AG04449 (cell line): Measurements from ENCODE around the gene NELFE.
A peak's percentile ranks its signal among the peaks of the same experiment; 100 is the strongest.
"Not testable (repeated sequence)": the region's sequence is repeated elsewhere in the genome, so short reads cannot be mapped to it uniquely, and the experiment has no call there.

Source experiments
- CTCF ChIA-PET: fragments of 350-600 bp; formaldehyde crosslinking; extraction: SDS; loops from one replicate; lab custom pipeline; 2021; ENCODE audit warnings: antibody characterized with exemption; lab: Yijun Ruan, JAX
- POLR2A ChIA-PET: fragments of 400-600, 350-600 bp; formaldehyde crosslinking; extraction: SDS; loops from one replicate; lab custom pipeline; 2020; ENCODE audit warnings: antibody characterized with exemption, inconsistent platforms; lab: Yijun Ruan, JAX
- DNase-seq: peaks from one replicate; pipeline ENCODE4 v3.0.0-alpha.2; 2010; ENCODE audit warnings: low read depth, low spot score
- H3K4me3 ChIP-seq: 2 replicates; pipeline ENCODE4 v1.5.1; 2011; ENCODE audit warnings: low read depth, mild to moderate bottlenecking, control low read depth, low read length
- TF ChIP-seq, protein P1 (sequence below): IDR thresholded peaks from one replicate; pipeline ENCODE4 v1.5.1; 2011; ENCODE audit warnings: mild to moderate bottlenecking, moderate library complexity, low read length, control low read depth, inconsistent platforms; ENCODE audit not compliant: insufficient read depth; ENCODE audit errors: missing control alignments

NELFE gene, protein sequence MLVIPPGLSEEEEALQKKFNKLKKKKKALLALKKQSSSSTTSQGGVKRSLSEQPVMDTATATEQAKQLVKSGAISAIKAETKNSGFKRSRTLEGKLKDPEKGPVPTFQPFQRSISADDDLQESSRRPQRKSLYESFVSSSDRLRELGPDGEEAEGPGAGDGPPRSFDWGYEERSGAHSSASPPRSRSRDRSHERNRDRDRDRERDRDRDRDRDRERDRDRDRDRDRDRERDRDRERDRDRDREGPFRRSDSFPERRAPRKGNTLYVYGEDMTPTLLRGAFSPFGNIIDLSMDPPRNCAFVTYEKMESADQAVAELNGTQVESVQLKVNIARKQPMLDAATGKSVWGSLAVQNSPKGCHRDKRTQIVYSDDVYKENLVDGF

DNA sequence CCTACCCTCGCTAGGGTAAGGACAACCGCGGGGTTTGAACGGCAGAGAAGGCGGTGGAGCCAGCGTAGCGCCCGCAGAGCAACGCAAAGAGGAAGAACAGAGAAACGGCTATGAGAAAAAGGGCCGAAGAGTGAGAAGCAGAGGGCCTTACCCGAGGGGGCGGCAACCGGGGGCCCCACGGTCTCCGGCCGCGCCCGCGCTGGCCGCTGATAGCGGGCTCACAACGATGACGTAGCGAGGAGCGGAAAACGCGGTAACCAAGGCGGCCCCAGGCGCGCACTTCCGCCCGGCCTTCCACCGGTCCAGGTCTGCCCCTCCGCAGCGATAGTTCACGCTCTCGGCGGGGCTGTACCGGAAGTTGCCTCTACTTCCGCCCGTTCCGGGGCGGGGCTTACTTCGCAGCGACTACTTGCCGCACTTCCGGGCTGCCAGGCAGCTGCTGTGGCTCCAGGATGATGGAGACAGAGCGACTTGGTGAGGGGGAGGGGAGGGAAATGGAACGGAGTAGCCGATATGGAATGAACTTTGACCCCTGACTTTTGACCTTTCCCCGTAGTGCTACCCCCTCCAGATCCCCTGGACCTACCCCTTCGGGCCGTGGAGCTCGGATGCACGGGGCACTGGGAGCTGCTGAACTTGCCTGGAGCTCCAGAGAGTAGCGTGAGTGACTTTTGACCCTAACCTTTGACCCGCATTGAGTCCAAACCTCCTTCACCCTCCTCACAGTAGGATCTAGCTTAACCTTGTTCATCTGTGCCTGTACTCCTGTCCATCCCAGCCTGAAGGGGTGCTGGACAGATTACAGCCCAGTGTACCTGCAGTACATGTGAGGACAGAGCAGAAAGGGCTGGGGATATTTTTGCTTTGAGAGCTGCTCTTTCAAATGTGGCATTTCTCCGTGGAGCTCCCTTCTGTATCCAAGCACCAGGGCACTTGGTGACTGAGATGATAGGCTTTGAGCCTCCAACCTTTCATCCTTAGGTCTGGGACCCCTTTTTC lies at the start of gene NELFE, which contains the start of gene SKIC2:
Gene NELFE (minus strand): TSS at position 231 of the 999 bp plus-strand sequence. CDS start 525 bp downstream, outside the sequence.
Gene SKIC2 (plus strand): TSS at position 435 of the 999 bp plus-strand sequence. CDS start 18 bp downstream, at position 453.
- DNase-seq: peak; percentile 81
- TF ChIP-seq, protein P1, sequence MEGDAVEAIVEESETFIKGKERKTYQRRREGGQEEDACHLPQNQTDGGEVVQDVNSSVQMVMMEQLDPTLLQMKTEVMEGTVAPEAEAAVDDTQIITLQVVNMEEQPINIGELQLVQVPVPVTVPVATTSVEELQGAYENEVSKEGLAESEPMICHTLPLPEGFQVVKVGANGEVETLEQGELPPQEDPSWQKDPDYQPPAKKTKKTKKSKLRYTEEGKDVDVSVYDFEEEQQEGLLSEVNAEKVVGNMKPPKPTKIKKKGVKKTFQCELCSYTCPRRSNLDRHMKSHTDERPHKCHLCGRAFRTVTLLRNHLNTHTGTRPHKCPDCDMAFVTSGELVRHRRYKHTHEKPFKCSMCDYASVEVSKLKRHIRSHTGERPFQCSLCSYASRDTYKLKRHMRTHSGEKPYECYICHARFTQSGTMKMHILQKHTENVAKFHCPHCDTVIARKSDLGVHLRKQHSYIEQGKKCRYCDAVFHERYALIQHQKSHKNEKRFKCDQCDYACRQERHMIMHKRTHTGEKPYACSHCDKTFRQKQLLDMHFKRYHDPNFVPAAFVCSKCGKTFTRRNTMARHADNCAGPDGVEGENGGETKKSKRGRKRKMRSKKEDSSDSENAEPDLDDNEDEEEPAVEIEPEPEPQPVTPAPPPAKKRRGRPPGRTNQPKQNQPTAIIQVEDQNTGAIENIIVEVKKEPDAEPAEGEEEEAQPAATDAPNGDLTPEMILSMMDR: no peak
- ChIA-PET POLR2A (interaction anchor here (1.1 to 1.8 kb wide), 6 partner anchors 9 to 219 kb away, joined by 4 to 16 read pairs (median 4); partner anchors contain the start of genes DXO, EHMT2 and ZBTB12), CTCF (interaction anchor here (0.7 to 1.9 kb wide), 9 partner anchors 8 to 237 kb away, joined by 3 to 9 read pairs (median 5); partner anchors contain the start of gene DXO)
- H3K4me3 ChIP-seq: peak within 1 kb of the TSS; percentile 100

DNA sequence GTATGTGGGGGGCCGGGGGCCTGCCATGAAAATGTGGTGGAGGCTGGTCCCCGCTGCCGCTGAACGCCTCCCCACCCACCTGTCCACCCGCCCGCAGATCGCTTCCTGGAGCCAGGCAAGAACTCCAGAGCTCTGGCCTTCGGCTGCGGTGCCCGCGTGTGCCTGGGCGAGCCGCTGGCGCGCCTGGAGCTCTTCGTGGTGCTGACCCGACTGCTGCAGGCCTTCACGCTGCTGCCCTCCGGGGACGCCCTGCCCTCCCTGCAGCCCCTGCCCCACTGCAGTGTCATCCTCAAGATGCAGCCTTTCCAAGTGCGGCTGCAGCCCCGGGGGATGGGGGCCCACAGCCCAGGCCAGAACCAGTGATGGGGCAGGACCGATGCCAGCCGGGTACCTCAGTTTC lies 49.3 kb upstream of the NELFE start:
- POLR2A ChIA-PET, H3K4me3 ChIP-seq: not testable (repeated sequence)

DNA sequence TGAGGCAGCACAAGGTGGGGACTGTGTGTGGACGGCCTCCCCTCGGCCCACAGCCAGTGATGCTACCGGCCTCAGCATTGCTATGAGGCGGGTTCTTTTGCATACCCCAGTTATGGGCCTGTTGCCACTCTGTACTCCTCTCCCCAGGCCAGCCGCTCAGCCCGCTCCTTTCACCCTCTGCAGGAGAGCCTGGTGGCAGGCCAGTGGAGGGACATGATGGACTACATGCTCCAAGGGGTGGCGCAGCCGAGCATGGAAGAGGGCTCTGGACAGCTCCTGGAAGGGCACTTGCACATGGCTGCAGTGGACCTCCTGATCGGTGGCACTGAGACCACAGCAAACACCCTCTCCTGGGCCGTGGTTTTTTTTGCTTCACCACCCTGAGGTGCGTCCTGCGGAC lies 48.3 kb upstream of the NELFE start:
- H3K4me3 ChIP-seq, CTCF ChIA-PET, DNase-seq, POLR2A ChIA-PET: not testable (repeated sequence)

More for the DNA sequence above, 49.3 kb upstream of the NELFE start:
- DNase-seq, CTCF ChIA-PET: not testable (repeated sequence)

DNA sequence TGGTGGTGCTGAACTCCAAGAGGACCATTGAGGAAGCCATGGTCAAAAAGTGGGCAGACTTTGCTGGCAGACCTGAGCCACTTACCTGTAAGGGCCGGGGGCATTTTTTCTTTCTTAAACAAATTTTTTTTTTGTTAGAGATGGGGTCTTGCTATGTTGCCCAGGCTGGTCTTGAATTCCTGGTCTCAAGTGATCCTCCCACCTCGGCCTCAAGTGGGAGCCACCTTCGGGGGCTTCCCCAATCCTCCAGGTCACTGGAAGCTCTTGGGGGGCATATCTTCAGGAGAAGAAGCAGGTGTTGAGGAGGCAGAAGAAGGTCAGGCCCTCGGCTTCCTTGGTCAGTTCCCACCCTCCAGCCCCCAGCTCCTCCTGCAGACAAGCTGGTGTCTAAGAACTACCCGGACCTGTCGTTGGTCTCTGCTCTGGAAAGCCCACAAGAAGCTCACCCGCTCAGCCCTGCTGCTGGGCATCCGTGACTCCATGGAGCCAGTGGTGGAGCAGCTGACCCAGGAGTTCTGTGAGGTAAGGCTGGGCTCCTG lies 47.3 kb upstream of the NELFE start:
- POLR2A ChIA-PET: interaction anchor here (0.5 kb wide), 1 partner anchor 93 kb away, joined by 3 read pairs; no protein-coding TSS in a partner anchor
- DNase-seq, CTCF ChIA-PET, H3K4me3 ChIP-seq: not testable (repeated sequence)

DNA sequence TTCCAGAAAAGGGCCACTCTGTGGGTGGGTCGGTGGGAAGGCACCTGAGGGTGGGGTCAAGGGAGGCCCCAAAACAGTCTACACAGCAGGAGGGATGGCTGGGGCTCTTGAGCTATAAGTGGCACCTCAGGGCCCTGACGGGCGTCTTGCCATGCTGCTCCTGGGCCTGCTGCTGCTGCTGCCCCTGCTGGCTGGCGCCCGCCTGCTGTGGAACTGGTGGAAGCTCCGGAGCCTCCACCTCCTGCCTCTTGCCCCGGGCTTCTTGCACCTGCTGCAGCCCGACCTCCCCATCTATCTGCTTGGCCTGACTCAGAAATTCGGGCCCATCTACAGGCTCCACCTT lies 46.7 kb upstream of the NELFE start:
- CTCF ChIA-PET: not testable (repeated sequence)

DNA sequence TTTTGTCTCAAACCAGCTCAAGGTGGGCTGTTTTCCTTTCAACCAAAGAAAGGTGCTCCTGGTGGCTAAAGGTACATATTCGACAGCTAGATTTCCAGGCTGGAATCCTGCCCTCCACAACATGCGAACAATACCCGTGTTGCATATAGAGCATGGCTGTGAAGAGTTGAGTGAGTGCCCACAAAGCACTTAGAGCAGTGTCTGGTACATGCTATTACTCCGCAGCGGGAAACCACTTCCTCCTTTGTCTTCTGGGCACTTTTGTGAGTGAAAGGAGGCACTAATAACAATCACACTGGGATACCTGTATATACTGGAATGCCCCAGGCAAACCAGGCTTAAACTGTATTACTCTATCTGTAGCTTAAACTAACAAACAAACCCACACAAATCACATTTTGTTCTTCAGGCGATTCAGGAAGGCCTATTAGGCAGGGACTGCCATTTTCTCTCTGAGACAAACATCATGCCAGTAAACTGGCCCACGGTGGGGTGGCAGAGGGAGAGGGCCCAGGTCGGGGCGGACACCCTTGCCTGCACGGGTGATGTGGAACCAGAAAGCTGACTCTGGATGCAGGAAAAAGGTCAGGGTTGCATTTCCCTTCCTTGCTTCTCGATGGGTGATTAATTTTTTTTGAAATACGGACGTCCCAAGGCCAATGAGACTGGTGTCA lies 46.2 kb upstream of the NELFE start:
- H3K4me3 ChIP-seq, DNase-seq, POLR2A ChIA-PET, CTCF ChIA-PET: not testable (repeated sequence)

More for the DNA sequence above, 46.7 kb upstream of the NELFE start:
- POLR2A ChIA-PET, DNase-seq, H3K4me3 ChIP-seq: not testable (repeated sequence)

DNA sequence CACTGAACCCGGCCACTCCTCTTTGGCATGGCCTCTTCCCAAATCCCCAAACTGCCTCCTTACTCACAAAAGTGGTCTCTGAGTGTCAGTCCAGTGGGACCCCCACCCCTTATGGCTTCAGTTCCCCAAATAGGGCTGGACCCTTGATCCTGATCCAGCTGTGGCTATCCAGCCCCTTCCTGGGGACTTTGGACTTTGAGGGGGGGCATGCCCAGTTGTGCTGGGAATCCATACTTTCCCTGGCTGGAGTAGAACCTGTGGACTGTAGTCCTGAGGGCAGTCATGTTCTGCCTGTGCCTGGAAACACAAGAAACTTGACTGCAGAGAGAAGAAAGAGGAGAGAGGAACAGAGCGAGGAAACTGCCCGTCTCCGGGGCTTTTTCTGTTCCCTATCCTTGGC lies 45.6 kb upstream of the NELFE start:
- POLR2A ChIA-PET, DNase-seq, H3K4me3 ChIP-seq, CTCF ChIA-PET: not testable (repeated sequence)

DNA sequence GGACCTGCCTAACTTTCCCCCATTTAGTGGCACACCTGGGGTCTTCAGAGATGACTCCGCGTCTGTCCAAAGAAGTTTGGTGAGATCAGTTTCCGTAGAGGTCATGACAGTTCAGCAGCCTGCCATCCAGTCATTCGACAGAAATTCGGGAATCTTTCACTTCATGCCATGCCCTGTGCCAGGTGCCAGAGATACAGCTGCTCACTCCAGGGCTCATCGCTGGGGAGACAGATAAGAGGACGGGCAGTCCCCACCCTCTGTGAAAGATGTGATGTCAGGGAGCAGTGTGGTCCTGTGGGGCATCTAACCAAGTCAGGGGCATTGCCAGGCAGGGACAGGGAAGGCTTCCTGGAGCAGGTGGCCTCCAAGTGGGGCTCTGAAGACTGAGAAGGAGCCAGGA lies 44.5 kb upstream of the NELFE start:
- H3K4me3 ChIP-seq, POLR2A ChIA-PET, CTCF ChIA-PET, DNase-seq: not testable (repeated sequence)

DNA sequence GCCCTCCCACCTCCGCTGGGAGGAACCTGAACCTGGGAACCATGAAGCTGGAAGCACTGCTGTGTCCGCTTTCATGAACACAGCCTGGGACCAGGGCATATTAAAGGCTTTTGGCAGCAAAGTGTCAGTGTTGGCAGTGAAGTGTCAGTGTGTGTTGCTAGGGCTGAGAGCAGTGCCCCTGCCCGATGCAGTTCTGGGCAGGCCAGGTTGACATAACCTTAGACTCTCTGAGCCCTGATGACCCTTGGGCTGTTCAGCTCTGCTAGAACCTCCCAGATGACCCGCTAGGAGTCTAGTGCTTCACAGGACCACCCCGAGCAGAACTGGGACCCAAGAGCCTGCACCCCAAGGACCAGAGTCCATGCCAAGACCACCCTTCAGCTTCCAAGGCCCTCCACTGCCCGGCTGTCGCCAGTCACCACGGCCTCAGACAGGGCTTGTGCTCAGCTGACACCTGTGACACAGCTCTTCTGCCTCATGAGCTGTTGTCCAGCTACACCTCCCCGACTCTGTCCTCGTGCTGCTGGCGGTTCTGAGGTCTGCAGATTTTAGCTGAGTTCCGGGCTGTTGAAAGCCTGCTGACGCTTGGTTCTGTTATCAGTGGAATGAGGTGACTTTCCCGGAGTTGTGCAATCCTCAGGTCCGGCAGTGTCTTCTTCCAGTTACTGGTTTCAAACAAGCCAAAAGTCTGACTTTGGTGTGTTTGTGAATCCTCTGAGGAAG lies 43.9 kb upstream of the NELFE start:
- DNase-seq, H3K4me3 ChIP-seq, CTCF ChIA-PET, POLR2A ChIA-PET: not testable (repeated sequence)

DNA sequence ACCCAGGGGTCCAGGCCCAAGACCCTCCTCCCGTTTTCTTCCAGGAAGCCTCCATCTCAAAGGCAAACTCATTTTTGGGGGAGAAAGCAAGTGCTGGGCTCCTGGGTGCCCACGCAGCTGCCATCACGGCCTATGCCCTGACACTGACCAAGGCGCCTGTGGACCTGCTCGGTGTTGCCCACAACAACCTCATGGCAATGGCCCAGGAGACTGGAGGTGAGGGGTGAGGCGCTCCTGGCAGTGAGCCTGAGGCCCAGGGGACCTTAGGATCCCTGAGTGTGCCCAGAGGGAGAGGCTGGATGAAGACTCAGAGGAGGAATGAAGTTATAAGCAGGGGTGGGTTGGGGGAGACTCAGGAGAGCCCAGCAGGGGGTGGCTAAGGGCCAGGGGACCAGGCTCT lies 37.6 kb upstream of the NELFE start:
- DNase-seq, CTCF ChIA-PET: not testable (repeated sequence)

DNA sequence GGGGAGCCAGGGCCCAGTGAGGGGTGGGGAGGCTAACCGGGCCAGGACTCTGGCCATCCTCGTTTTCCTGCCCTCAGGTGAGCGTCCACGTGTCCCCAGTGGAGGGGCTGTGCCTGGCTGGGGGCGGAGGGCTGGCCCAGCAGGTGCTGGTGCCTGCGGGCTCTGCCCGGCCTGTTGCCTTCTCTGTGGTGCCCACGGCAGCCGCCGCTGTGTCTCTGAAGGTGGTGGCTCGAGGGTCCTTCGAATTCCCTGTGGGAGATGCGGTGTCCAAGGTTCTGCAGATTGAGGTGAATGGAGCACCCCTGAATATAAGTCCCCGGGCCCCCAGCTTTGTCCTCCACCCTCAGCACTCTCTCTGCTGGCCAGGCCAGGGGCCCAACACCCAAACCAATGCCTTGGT lies 35.6 kb upstream of the NELFE start:
- H3K4me3 ChIP-seq, POLR2A ChIA-PET, DNase-seq, CTCF ChIA-PET: not testable (repeated sequence)

More for the DNA sequence above, 37.6 kb upstream of the NELFE start:
- POLR2A ChIA-PET, H3K4me3 ChIP-seq: not testable (repeated sequence)

DNA sequence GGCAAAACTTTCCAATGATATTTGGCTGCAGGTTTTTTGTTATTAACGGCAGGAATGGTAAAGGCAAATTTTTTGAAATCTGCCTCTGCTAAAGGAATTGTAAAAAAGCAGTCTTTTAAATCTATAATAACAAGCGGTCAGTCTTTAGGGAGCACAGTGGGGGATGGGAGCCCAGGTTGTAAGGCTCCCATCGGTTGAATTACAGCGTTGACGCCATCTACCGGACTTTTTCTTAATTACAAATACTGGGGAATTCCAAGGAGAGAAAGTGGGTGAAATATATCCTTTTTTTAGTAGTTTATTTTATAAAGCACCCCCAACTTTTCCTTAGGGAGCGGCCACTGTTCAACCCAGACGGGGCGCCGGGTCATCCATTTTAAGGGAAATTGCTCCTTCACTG lies 30.6 kb upstream of the NELFE start:
- DNase-seq, H3K4me3 ChIP-seq, POLR2A ChIA-PET, CTCF ChIA-PET: not testable (repeated sequence)

DNA sequence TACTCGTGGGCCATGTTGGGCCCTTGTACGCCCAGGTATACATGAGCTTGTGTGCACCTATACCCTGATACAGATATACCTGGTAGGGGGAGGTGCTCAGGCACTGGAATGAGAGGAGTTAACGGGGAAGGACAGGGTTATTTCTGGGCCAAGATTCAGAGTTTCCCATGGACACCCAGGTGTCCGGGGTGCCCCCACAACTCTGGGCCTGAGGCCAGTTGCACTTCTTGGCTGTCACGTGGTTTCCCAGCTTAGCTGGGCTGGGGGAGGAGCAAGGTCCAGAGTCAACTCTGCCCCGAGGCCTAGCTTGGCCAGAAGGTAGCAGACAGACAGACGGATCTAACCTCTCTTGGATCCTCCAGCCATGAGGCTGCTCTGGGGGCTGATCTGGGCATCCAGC lies 23.0 kb upstream of the NELFE start, which contains the start of gene C4A:
Gene C4A (plus strand): TSS at position 314 of the 400 bp plus-strand sequence. CDS start 51 bp downstream, at position 365.
- CTCF ChIA-PET, POLR2A ChIA-PET: not testable (repeated sequence)

More for the DNA sequence above, 23.0 kb upstream of the NELFE start, which contains the start of gene C4A:
- H3K4me3 ChIP-seq, DNase-seq: not testable (repeated sequence)
